H1 (cell line): ENCODE measurements around the gene CNKSR2. TPM values are rescaled to one million over a fixed set of nuclear protein-coding genes. Genes with fewer than 3 reads are reported as not detected.

ENCODE experiments used
- FOSL1 ChIP-seq: IDR thresholded peaks from 2 replicates; pipeline ENCODE4 v1.6.1; 2011; ENCODE audit warnings: mild to moderate bottlenecking, low read depth, low read length, moderate library complexity; ENCODE audit not compliant: insufficient read depth
- PHF8 ChIP-seq: fragments of 200-600 bp; sonication (generic); conservative IDR thresholded peaks from 2 replicates; pipeline ENCODE4 v1.7.1; 2012; ENCODE audit warnings: low read depth, mild to moderate bottlenecking, inconsistent platforms, low read length, moderate library complexity
- RFX5 ChIP-seq: IDR thresholded peaks from 2 replicates; pipeline ENCODE4 v1.6.1; 2011; ENCODE audit warnings: low read depth, low read length, improper control_type of control experiment, borderline replicate concordance
- RNF2 ChIP-seq: fragments of 200-900, 300-1000 bp; sonication (generic); IDR thresholded peaks from 2 replicates; pipeline ENCODE4 v1.7.1; 2016; ENCODE audit warnings: borderline replicate concordance, low read depth, mild to moderate bottlenecking, antibody characterized with exemption, low read length; ENCODE audit not compliant: poor library complexity, severe bottlenecking; ENCODE audit errors: missing control alignments
- SUZ12 ChIP-seq: fragments of 200-600 bp; sonication (generic); IDR thresholded peaks from 2 replicates; pipeline ENCODE4 v1.6.1; 2012; ENCODE audit warnings: mild to moderate bottlenecking, inconsistent platforms, low read length, moderate library complexity, mixed read lengths
- ZNF274 ChIP-seq: IDR thresholded peaks from 2 replicates; pipeline ENCODE4 v1.7.0; 2012; ENCODE audit warnings: low read length, borderline replicate concordance; ENCODE audit errors: extremely low read depth
- polyA plus RNA-seq, 7 experiments: library from polyadenylated mRNA; depleted of rRNA in 3 of 7; stranded (reverse) in 5 of 7; unstranded in 2 of 7; fragments of >200 nt in 5 of 7; fragments of 200-250 nt in 2 of 7; gene quantifications; 1 replicate in 5 of 7; 2 replicates in 1 of 7; 4 replicates in 1 of 7; pipeline versions ENCODE4 v1.2.1 to v1.2.3, GENCODE V29; 2011 to 2013; ENCODE audit warnings: missing spikeins in 2 of 7, mixed read lengths in 2 of 7
- total RNA-seq: library from RNA; stranded (reverse); fragmentation: NEBNext Ultra II Directional; extraction: Animal tissue kit (Norgen Biotek cat#: 25700); gene quantifications from 2 replicates; pipeline ENCODE4 v1.2.1, GENCODE V29; 2021
- TF ChIP-seq, protein P1 (sequence below): IDR thresholded peaks from 2 replicates; pipeline ENCODE4 v1.6.1; 2012; ENCODE audit warnings: inconsistent platforms

The CNKSR2 gene
- total and polyA plus RNA-seq, 2 of the 8 experiments (the other 6 are each of a cell fraction or from before 2014, with no cell fraction given) = 5.5 to 16.3 TPM

DNA sequence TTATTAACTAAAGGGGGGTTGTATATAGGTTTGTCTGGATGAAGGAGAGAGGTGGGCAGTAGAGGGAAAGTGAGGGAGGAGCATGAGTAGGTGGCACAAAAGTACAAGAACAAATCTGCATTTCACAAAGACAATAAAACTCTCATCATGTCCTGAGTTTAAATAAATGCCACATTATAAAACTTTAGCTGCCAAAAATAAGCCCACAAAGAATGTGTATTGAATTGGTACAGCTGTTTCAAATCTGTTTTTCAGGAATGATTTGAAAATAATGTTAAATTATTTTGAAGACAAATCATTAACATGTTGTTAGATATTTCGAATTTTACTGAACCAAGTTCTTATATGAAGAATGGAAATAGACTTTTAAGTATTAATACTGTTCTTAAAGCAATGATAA, 5.8 kb downstream of the CNKSR2 start (continued):
- TF ChIP-seq PHF8 = no peak
- TF ChIP-seq, protein P1, sequence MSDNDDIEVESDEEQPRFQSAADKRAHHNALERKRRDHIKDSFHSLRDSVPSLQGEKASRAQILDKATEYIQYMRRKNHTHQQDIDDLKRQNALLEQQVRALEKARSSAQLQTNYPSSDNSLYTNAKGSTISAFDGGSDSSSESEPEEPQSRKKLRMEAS = no peak
- no peak for TF ChIP-seq RNF2
- no peak for TF ChIP-seq ZNF274
- TF ChIP-seq RFX5 = no peak
- no peak for TF ChIP-seq FOSL1
- no peak for TF ChIP-seq SUZ12
